Measurements from ENCODE around the gene MARCHF2.
"Not testable (repeated sequence)": the region's sequence is repeated elsewhere in the genome, so short reads cannot be mapped to it uniquely, and the experiment has no call there.

MARCHF2 gene

GRCh38 chr19:8412783-8413628 is at the start of gene MARCHF2:
TSS of gene MARCHF2 (plus strand) at chr19:8413305. CDS start at chr19:8421841, 8,536 bp downstream.
- DNase-seq = peak; percentile 98

GRCh38 chr19:8363803-8364771 is 49.0 kb upstream of the MARCHF2 start, which contains the start of gene ANGPTL4:
TSS of gene ANGPTL4 (plus strand) at chr19:8364155. CDS start at chr19:8364322, 167 bp downstream.
- peak; percentile 32 to 49 for DNase-seq

GRCh38 chr19:8366121-8366581 is 47.0 kb upstream of the MARCHF2 start:
- DNase-seq = no peak

GRCh38 chr19:8366961-8367326 is 46.2 kb upstream of the MARCHF2 start:
- no peak for DNase-seq

GRCh38 chr19:8367327-8368001 is 45.6 kb upstream of the MARCHF2 start:
- no peak for DNase-seq

- DNase-seq = no peak
These were observed 42.7 kb upstream of the MARCHF2 start for GRCh38 chr19:8370176-8371010.

GRCh38 chr19:8371011-8371804 is 41.9 kb upstream of the MARCHF2 start:
- DNase-seq = no peak

- no peak for DNase-seq
These were observed 39.0 kb upstream of the MARCHF2 start for GRCh38 chr19:8373867-8374813.

- DNase-seq = not testable (repeated sequence)
These were observed 37.3 kb upstream of the MARCHF2 start for GRCh38 chr19:8375766-8376165.

- DNase-seq = not testable (repeated sequence)
These were observed 36.6 kb upstream of the MARCHF2 start for GRCh38 chr19:8376373-8376974.

- no peak for DNase-seq
These were observed 35.5 kb upstream of the MARCHF2 start for GRCh38 chr19:8377598-8377997.

- DNase-seq = not testable (repeated sequence)
These were observed 33.8 kb upstream of the MARCHF2 start for GRCh38 chr19:8379156-8379891.

- not testable (repeated sequence) for DNase-seq
These were observed 28.5 kb upstream of the MARCHF2 start for GRCh38 chr19:8384569-8384968.

GRCh38 chr19:8385103-8385502 is 28.0 kb upstream of the MARCHF2 start:
- DNase-seq = not testable (repeated sequence)

GRCh38 chr19:8385566-8385965 is 27.5 kb upstream of the MARCHF2 start:
- not testable (repeated sequence) for DNase-seq

- DNase-seq = not testable (repeated sequence)
These were observed 26.7 kb upstream of the MARCHF2 start for GRCh38 chr19:8386419-8386818.

- DNase-seq = no peak
These were observed 26.1 kb upstream of the MARCHF2 start for GRCh38 chr19:8386990-8387389.
